T-helper 1 cell treated with Interleukin-12 subunit alpha and Interleukin-12 subunit beta and Interleukin-4 antibody, amounts not matched to agents 30 μg/mL and 1 μg/mL, for 36 hours (primary cell): ENCODE results near the gene HTR3D.
"Not testable (repeated sequence)": the region's sequence is repeated elsewhere in the genome, so short reads cannot be mapped to it uniquely, and the experiment has no call there.

ENCODE experiments used
- H3K27ac Mint-ChIP-seq: one replicate; pipeline ENCODE4 v1.8.0; 2021; ENCODE audit warnings: mild to moderate bottlenecking, mixed read lengths
- H3K27me3 Mint-ChIP-seq: one replicate; pipeline ENCODE4 v1.8.0; 2021; ENCODE audit warnings: low read depth, mixed read lengths
- H3K36me3 Mint-ChIP-seq: one replicate; pipeline ENCODE4 v1.8.0; 2021; ENCODE audit warnings: low read depth, mixed read lengths
- H3K4me1 Mint-ChIP-seq: one replicate; pipeline ENCODE4 v1.8.0; 2021; ENCODE audit warnings: low read depth, mixed read lengths
- H3K4me3 Mint-ChIP-seq: one replicate; pipeline ENCODE4 v1.8.0; 2021; ENCODE audit warnings: mild to moderate bottlenecking, moderate library complexity, mixed read lengths
- H3K9me3 Mint-ChIP-seq: one replicate; pipeline ENCODE4 v1.8.0; 2021; ENCODE audit warnings: mixed read lengths

HTR3D gene

GRCh38 chr3:184029443-184029842 is 2.1 kb upstream of the HTR3D start:
- H3K9me3 Mint-ChIP-seq, result no peaks in the 10 kb centered on the region
- peaks cover 7% of the 10 kb centered on the region for H3K27me3 Mint-ChIP-seq
- H3K27ac Mint-ChIP-seq, result no peak overlapping the region
- H3K36me3 Mint-ChIP-seq, result no peaks in the 10 kb centered on the region
- H3K4me1 Mint-ChIP-seq, result no peaks in the 10 kb centered on the region
- H3K4me3 Mint-ChIP-seq, result no peak overlapping the region

- Mint-ChIP-seq H3K27ac (no peak overlapping the region), H3K36me3 (no peaks in the 10 kb centered on the region), H3K4me3 (no peak overlapping the region), H3K27me3 (peaks cover 7% of the 10 kb centered on the region), H3K9me3 (no peaks in the 10 kb centered on the region), H3K4me1 (no peaks in the 10 kb centered on the region)
These were observed 1.0 kb upstream of the HTR3D start for GRCh38 chr3:184030536-184030935.

GRCh38 chr3:184037816-184038215 is 6.3 kb downstream of the HTR3D start:
- Mint-ChIP-seq H3K4me3 (no peak overlapping the region), H3K36me3 (no peaks in the 10 kb centered on the region), H3K27ac (no peak overlapping the region), H3K4me1 (no peaks in the 10 kb centered on the region), H3K27me3 (peaks cover 3% of the 10 kb centered on the region), H3K9me3 (no peaks in the 10 kb centered on the region)

- not testable (repeated sequence) for H3K27me3 Mint-ChIP-seq, H3K9me3 Mint-ChIP-seq, H3K27ac Mint-ChIP-seq, H3K36me3 Mint-ChIP-seq, H3K4me1 Mint-ChIP-seq, H3K4me3 Mint-ChIP-seq
These were observed 6.8 kb downstream of the HTR3D start for GRCh38 chr3:184038307-184038706.

GRCh38 chr3:184039414-184039813 is 7.9 kb downstream of the HTR3D start:
- Mint-ChIP-seq H3K4me3 (no peak overlapping the region), H3K27me3 (no peaks in the 10 kb centered on the region), H3K36me3 (no peaks in the 10 kb centered on the region), H3K9me3 (no peaks in the 10 kb centered on the region), H3K4me1 (no peaks in the 10 kb centered on the region), H3K27ac (no peak overlapping the region)

- H3K4me1 Mint-ChIP-seq, result no peaks in the 10 kb centered on the region
- H3K27me3 Mint-ChIP-seq, result no peaks in the 10 kb centered on the region
- H3K36me3 Mint-ChIP-seq, result no peaks in the 10 kb centered on the region
- no peak overlapping the region for H3K27ac Mint-ChIP-seq
- no peaks in the 10 kb centered on the region for H3K9me3 Mint-ChIP-seq
- no peak overlapping the region for H3K4me3 Mint-ChIP-seq
These were observed 8.5 kb downstream of the HTR3D start for GRCh38 chr3:184040010-184040409.

GRCh38 chr3:184042617-184043016 is 11.1 kb downstream of the HTR3D start:
- Mint-ChIP-seq H3K4me3 (no peak overlapping the region), H3K36me3 (no peaks in the 10 kb centered on the region)

GRCh38 chr3:184045995-184046394 is 14.5 kb downstream of the HTR3D start:
- Mint-ChIP-seq H3K4me3 (no peak overlapping the region), H3K4me1 (no peaks in the 10 kb centered on the region), H3K36me3 (no peaks in the 10 kb centered on the region), H3K27me3 (no peaks in the 10 kb centered on the region), H3K27ac (no peak overlapping the region), H3K9me3 (no peaks in the 10 kb centered on the region)

More at GRCh38 chr3:184042617-184043016, 11.1 kb downstream of the HTR3D start:
- Mint-ChIP-seq H3K9me3 (no peaks in the 10 kb centered on the region), H3K27me3 (no peaks in the 10 kb centered on the region), H3K27ac (no peak overlapping the region), H3K4me1 (no peaks in the 10 kb centered on the region)

GRCh38 chr3:184050217-184050847 is 18.8 kb downstream of the HTR3D start:
- Mint-ChIP-seq H3K9me3 (no peaks in the 10 kb centered on the region), H3K4me3 (no peak overlapping the region), H3K27me3 (peaks cover 3% of the 10 kb centered on the region), H3K36me3 (no peaks in the 10 kb centered on the region), H3K4me1 (no peaks in the 10 kb centered on the region), H3K27ac (no peak overlapping the region)

GRCh38 chr3:184052767-184053166 is 21.2 kb downstream of the HTR3D start, which contains the start of gene HTR3C:
TSS of gene HTR3C (plus strand) at chr3:184053047. CDS start at chr3:184053081, 34 bp downstream.
- Mint-ChIP-seq H3K27ac (no peak within 1 kb of the TSS), H3K36me3 (no peaks in the 10 kb centered on the region), H3K9me3 (no peaks in the 10 kb centered on the region), H3K27me3 (peaks cover 6% of the 10 kb centered on the region), H3K4me3 (no peak within 1 kb of the TSS), H3K4me1 (no peaks in the 10 kb centered on the region)

GRCh38 chr3:184058029-184058428 is 26.5 kb downstream of the HTR3D start:
- Mint-ChIP-seq H3K27ac (no peak overlapping the region), H3K4me1 (no peaks in the 10 kb centered on the region), H3K9me3 (no peaks in the 10 kb centered on the region), H3K4me3 (no peak overlapping the region), H3K27me3 (peaks cover 9% of the 10 kb centered on the region), H3K36me3 (no peaks in the 10 kb centered on the region)

- Mint-ChIP-seq H3K4me1 (no peaks in the 10 kb centered on the region), H3K27me3 (peaks cover 6% of the 10 kb centered on the region), H3K36me3 (no peaks in the 10 kb centered on the region), H3K4me3 (no peak overlapping the region), H3K27ac (no peak overlapping the region), H3K9me3 (no peaks in the 10 kb centered on the region)
These were observed 27.9 kb downstream of the HTR3D start for GRCh38 chr3:184059424-184059823.

- H3K27ac Mint-ChIP-seq, result no peak overlapping the region
- H3K4me1 Mint-ChIP-seq, result no peaks in the 10 kb centered on the region
- no peaks in the 10 kb centered on the region for H3K9me3 Mint-ChIP-seq
- H3K27me3 Mint-ChIP-seq, result peaks cover 7% of the 10 kb centered on the region
- H3K4me3 Mint-ChIP-seq, result no peak overlapping the region
- H3K36me3 Mint-ChIP-seq, result no peaks in the 10 kb centered on the region
These were observed 31.1 kb downstream of the HTR3D start for GRCh38 chr3:184062637-184063036.

GRCh38 chr3:184066211-184066610 is 34.7 kb downstream of the HTR3D start:
- Mint-ChIP-seq H3K4me1 (no peaks in the 10 kb centered on the region), H3K27me3 (peaks cover 10% of the 10 kb centered on the region), H3K4me3 (no peak overlapping the region), H3K36me3 (no peaks in the 10 kb centered on the region), H3K9me3 (peaks cover 6% of the 10 kb centered on the region), H3K27ac (no peak overlapping the region)

GRCh38 chr3:184067573-184068055 is 36.1 kb downstream of the HTR3D start:
- Mint-ChIP-seq H3K27ac (no peak overlapping the region), H3K4me3 (no peak overlapping the region), H3K27me3 (peaks cover 10% of the 10 kb centered on the region), H3K9me3 (peaks cover 6% of the 10 kb centered on the region), H3K4me1 (no peaks in the 10 kb centered on the region), H3K36me3 (no peaks in the 10 kb centered on the region)

GRCh38 chr3:184068344-184068743 is 36.8 kb downstream of the HTR3D start:
- no peaks in the 10 kb centered on the region for H3K4me1 Mint-ChIP-seq
- peaks cover 6% of the 10 kb centered on the region for H3K9me3 Mint-ChIP-seq
- peaks cover 10% of the 10 kb centered on the region for H3K27me3 Mint-ChIP-seq
- H3K36me3 Mint-ChIP-seq, result no peaks in the 10 kb centered on the region
- no peak overlapping the region for H3K4me3 Mint-ChIP-seq
- no peak overlapping the region for H3K27ac Mint-ChIP-seq
